GM19452 (cell line): ENCODE data around the gene CKS2.
A peak's percentile ranks its signal among the peaks of the same experiment; 100 is the strongest.
"Not testable (repeated sequence)": the region's sequence is repeated elsewhere in the genome, so short reads cannot be mapped to it uniquely, and the experiment has no call there.

Experiments
- ATAC-seq: cut with Tn5 transposase; IDR thresholded peaks from one replicate; pipeline ENCODE4 v1.9.1; 2021; ENCODE audit not compliant: unreplicated experiment

The CKS2 gene

DNA sequence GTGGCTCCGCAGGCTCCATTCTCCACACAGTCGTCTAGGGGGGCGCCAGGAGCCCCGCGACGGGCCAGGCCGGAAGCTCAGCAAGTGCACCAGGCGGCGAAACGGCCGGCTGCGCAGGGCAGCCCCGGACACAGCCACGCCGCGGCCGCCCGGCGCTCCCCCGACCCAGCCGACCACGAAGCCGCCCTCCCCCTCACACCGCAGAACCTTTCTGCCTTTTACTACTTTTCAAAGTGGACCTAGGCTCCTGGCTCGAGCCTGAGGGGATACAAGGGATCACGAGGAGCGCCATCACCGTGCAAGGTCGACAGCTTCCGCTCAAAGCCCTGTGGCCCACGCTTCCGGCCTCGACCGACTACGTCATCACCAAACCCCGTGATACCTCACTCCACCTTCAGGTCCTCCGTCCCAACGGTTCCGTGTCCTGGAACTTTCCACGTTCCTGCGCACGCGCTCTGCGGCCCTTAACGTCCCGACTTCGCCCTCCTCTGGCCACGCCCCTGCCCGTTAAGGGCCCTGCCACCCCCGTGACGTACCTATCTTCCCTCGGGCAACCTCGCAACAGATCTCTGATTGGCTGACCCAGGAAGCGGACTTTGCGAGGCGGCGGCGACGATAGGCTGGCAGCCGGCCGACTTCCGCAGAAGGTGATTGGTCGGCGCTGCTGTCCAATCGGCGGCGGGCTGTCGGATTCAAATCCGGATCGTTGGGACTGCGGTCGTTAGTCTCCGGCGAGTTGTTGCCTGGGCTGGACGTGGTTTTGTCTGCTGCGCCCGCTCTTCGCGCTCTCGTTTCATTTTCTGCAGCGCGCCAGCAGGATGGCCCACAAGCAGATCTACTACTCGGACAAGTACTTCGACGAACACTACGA lies at the start of gene CKS2:
CKS2 (plus strand) TSS at position 721 of the 871 bp plus-strand sequence; CDS start at position 819, 98 bp downstream.
- ATAC-seq = peak; percentile 91

DNA sequence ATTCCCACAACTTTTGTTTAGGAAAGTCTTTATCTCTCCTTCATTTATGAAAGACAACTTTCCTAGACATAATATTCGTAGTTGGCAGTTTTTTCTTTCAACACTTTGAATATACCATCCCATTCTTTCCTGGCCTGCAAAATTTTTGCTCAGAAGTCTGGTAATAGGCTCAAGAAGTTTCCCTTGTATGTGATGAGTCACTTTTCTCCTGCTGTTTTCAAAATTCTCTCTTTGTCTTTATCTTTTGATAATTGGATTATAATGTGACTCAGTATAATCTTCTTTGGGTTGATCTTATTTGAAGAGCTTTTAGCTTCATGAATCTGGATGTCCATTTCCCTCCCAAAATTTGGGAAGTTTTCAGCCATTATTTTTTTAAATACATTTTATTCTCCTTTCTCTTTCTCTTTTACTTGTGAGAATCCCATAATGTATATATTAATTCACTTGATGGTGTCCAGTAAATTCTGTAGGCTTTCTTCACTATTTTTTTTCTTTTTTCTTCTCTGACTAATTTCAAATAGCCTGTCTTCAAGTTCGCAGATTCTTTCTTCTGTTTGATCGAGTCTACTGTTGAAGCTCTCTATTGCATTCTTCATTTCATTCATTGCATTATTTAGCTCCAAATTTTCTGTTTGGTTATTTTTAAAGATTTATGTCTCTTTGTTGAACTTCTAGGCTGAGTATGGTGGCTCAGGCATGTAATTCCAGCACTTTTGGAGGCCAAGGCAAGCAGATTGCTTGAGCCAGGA lies 37.3 kb upstream of the CKS2 start:
- no peak for ATAC-seq

DNA sequence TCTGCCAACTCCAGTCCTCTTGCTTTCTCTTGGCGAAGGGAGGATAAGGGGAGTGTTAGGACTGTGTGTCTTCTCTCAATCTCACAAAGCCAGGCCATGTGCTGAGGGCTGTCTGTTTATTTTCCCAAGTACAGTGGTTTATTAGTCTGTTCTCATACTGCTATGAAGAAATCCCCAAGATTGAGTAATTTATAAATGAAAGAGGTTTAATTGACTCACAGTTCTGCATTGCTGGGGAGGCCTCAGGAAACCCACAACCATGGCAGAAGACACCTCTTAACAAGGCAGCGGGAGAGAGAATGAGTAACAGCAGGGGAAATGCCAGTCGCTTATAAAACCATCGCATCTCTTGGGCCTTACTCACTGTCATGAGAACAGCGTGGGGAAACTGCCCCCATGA lies 36.2 kb upstream of the CKS2 start:
- no peak for ATAC-seq

DNA sequence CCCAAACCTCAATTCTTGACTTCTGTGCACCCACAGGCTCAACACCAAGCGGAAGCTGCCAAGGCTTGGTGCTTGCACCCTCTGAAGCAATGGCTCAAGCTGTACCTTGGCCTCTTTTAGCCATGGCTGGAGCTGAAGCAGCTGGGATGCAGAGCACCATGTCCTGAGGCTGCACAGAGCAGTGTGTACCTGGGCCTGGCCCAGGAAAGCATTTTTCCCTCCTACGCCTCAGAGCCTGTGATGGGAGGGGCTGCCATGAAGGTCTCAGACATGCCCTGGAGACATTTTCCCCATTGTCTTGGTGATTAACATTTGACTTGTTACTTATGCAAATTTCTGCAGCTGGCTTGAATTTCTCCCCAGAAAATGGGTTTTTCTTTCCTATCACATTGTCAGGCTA lies 35.0 kb upstream of the CKS2 start:
- not testable (repeated sequence) for ATAC-seq

DNA sequence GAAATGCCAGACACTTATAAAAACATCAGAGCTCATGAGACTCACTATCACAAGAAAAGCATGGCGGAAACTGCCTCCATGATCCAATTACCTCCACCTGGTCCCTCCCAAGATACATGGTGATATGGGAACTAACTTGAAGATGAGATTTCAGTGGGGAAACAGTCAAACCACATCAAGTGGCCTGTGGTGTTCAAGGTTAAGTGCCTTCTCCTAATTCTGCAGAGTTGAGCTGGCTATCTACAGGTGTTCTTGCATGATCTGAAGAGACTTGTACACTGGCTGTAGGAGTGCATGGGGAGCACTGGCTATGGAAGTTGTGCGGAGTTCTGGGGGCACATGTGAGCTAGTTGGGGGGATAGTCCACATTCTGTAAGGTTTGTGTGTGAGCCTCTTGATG lies 34.0 kb upstream of the CKS2 start:
- no peak for ATAC-seq

DNA sequence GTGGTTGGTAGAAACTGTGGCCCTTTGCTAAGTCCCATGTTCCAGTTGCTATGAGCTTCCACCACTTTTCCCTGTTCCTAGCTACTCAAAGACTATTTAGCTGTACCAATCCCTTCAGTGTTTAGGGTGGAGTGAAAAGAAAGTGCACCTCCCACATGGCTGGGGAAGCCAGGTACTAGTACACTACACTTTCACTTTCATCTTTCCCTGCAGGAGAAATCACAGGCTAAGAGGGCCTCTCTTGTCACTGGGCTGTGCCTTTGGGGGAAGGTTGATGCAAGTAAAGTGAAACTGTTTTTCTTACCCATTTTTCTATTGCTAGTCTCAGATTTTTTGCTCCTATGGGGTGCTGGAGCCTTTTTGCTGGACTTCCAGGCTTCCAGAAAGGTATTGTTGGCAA lies 33.5 kb upstream of the CKS2 start:
- no peak for ATAC-seq

DNA sequence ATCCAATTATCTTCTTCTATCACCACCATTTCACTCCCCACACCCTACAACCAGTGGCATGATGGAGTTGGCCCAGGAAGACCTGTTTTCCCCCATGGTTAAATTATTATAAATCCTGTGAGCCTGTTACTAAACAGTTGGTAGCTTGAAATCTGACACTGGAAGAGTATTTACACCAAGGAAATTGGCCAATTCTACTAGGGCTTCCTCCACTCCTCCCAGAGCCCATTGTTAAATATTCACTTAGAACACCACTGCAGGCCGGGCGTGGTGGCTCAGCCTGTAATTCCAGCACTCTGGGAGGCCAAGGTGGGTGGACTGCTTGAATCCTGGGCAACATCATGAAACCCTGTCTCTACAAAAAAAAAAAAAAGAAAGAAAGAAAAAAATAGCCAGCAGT lies 32.4 kb upstream of the CKS2 start:
- no peak for ATAC-seq

DNA sequence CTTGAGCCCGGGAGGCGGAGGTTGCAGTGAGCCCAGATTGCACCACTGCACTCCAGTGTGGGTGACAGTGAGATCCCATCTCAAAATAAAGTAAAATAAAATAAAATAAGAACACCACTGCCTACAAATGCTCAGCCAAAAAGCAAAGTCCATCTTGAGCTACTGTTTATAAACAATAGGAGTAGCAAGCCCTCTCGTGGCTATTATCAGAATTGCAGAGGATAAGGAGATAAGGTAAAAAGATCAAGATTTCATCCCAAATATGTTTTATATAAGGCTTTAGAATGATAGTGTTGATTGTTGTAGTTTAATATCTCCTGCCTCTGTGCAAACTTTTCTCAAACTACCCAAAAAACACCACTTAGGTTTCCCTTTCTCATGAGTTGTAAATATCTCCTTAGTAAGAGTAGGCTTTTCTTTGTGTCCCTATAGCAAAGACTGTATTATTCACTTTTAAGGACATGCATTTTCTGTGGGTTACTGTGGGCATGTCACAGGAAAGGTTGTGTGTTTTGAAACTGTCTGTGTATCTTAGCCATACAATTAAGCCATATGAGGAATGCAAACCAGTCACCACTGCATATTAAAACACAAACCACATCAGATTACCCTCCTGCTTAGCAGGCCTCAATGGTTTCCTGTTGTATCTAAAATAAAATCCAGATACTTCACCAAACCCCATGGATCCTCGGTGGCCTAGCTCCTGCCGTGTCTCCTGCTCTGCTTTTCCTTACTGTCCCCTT lies 31.8 kb upstream of the CKS2 start:
- no peak for ATAC-seq

DNA sequence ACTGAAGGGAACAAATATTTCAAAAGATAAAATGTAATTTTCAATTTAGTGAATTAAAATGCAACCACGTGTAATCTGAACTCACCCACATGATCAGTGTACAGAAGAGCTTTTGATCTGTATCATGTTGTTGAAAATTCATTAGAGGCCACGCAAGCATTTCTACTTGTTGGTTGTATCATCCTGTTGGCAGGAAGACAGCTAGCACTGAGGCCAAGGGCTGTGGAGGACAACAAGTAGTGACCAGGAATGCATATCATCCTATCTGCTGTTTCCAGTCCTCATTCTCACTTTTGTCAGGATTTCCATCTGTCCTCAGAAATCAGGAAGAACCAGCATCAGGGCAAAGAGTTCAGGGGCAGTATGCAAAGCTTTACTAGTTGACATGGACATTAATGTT lies 29.9 kb upstream of the CKS2 start:
- no peak for ATAC-seq

DNA sequence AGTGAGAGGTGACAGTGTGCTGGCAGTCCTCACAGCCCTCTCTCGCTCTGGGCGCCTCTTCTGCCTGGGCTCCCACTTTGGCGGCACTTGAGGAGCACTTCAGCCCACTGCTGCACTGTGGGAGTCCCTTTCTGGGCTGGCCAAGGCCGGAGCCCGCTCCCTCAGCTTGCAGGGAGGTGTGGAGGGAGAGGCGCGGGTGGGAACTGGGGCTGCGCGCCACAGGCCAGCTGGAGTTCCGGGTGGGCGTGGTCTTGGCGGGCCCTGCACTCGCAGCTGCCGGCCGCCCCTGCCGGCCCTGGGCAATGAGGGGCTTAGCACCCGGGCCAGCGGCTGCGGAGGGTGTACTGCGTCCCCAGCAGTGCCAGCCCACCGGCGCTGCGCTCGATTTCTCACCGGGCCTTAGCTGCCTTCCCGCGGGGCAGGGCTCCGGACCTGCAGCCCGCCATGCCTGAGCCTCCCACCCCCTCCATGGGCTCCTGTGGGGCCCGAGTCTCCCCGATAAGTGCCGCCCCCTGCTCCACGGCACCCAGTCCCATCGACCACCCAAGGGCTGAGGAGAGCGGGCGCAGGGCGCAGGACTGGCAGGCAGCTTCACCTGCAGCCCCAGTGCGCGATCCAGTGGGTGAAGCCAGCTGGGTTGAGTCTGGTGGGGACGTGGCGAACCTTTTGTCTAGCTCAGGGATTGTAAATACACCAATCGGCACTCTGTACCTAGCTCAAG lies 28.6 kb upstream of the CKS2 start:
- not testable (repeated sequence) for ATAC-seq

DNA sequence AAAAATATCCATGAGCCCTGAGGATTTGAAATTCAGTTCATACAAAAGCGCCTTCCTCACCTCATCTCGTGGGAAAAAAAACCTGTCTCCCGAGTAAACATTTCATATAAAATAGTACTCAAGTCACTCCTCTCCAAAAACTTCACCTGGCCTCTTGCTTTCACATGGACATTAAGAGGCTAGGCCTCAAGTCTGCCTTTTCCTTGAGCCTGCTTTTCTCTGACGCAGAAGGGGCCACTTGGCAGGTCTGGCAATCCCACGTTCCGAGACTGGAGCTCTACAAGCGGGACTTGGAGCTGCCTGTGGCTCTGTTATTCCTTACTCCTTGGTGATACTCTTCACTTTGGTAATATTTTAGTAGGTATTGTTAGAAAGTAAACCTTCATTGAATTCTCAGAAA lies 26.9 kb upstream of the CKS2 start:
- no peak for ATAC-seq

DNA sequence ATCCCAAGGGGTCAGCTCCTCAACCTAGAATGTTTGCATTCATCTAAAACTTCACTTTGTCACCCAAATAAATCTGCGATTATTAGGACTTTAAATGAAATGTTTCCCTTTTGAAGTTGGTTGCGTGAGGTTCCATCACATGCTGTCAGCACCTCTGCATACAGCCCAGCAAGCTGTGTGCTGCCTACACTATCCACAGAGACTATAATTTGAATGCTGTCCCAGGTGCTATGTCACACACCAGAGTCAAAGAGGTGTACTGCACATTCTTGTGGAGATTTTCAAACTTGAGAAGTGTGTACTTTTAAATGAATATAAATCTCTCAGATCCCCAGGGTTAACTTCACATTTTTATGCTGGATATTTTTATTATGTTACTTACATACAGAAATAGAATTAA lies 19.3 kb upstream of the CKS2 start:
- no peak for ATAC-seq

DNA sequence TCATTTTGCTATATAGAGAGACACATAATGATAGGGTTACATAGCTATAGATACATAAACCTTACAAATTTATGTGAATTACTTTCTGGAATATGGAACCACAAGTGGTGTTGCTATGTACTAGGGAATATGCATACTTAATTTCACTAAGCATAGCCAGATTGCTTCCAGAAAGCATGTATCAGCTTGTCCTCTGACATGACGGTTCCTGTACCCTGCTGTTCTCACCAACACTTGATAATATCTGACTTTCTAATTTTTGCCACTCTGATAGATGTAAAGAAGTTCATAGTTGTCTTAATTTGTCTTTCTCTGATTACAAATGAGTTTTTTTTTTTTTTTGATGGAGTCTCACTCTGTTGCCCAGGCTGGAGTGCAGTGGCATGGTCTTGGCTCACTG lies 18.0 kb upstream of the CKS2 start:
- no peak for ATAC-seq

DNA sequence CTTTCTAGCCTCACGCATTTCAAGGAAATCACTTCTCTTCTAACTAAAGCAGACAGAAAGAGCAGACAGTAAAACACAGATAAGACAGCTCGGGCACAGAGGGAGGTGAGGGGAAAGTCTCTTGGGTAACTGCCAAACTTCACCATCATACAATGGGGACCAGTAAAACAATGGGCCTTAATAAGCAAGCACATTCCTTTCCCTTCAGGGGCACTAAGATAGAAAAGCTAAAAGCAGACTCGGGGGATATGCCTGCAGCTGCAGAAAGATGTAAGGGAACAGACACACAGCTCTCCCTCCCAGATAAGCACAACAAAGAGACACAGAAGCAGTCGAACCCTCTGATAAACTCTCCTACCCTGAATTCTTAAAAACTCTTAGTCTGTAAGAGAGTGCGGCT lies 15.6 kb upstream of the CKS2 start:
- no peak for ATAC-seq

DNA sequence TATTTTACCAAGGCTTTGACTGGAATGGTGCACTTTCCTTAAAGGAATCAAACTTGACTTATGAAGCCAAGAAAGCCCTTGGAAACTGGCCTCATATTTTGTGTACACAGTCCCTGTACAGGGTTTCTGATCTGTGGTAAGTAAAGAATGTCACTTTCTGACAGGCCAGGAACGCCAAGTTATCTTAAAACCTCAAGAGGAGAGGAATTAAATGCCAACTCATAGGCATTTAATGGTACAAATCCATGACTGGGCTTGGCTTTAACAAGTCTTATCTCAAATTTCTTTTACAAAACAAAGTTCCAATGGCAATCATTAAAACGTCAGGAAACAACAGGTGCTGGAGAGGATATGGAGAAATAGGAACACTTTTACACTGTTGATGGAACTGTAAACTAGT lies 9.0 kb upstream of the CKS2 start:
- not testable (repeated sequence) for ATAC-seq

DNA sequence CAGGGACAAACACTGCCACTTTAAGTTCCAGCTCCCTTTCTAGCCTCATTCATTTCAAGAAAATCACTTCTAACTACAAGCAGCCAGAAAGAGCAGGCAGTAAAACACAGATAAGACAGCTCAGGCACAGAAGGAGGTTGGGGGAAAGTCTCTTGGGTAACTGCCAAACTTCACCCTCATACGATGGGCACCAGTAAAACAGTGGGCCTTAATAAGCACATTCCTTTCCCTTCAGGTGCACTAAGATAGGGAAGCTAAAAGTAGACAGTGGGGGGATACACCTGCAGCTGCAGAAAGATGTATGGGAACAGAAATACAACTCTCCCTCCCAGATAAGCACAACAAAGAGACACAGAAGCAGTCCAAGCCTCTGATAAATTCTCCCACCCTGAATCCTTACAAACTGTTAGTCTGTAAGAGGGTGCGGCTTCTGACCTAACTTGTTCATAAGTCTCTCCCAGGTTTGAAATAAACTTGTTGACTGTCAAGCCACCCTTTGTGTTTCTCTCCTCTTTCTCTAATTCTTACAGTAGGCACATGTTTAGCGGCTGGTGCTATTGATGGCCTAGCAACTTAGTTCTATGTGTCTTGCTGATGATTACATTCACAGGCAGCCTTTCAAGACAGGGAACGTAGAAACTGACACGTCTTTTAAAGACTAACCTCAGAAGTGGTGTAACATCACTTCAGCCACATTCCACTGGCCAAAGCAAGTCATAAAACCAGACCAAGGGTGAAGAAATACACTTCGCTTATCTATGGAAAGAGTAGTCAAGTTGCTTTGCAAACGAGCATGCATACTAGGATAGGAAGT lies 6.8 kb upstream of the CKS2 start:
- ATAC-seq = no peak

DNA sequence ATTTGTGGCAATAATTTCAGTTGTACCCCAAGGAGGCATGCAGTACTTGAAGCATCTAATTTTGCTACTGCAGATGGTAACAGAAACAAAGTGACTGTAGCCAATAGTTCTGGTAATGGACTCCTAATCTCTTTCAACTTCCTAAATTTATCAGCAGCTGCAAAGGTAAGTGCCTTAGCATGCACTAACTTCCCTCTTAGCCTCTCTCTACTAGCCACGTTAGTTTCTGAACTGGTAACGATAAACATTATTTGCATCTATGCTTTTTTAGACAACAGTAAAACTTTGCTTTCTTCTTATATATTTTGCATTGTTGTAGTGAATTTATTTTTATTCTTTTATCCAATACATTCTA lies 6.2 kb upstream of the CKS2 start:
- ATAC-seq = no peak

DNA sequence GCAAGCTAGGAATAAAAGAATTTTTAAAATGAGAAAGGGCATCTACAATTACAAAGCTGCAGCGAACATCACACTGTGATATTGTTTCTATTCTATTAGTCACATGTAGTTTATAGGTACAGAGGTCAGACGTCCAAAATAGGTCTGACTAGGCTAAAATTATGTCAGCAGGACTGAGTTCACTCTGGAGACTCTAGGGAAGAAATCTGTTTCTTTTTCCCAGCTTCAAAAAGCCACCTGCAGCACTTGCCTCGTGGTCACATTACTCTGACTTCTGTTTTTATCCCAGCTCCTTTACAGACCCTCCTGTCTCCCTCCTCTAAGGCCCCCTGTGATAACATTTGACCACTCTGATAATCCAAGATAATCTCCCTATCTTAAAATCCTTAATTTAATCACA lies 5.1 kb upstream of the CKS2 start:
- no peak for ATAC-seq

DNA sequence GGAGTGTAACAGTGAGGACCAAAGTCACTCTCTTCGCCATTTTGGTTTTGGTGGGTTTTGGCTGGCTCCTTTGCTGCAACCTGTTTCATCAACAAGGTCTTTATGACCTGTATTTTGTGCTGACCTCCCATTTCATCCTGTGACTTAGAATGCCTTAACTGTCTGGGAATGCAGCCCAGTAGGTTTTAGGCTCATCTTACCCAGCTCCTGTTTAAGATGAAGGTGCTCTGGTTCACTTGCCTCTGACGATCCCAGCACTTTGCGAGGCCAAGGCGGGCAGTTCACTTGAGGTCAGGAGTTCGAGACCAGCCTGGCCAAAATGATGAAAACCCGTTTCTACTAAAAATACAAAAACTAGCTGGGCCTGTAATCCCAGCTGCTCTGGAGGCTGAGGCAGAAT lies 1.8 kb upstream of the CKS2 start:
- ATAC-seq = no peak
